PC-9 (cell line): ENCODE measurements around the gene AAR2. TPM values are rescaled to one million over a fixed set of nuclear protein-coding genes. Genes with fewer than 3 reads are reported as not detected.

Experiments
- BruUV-seq: library from RNA; stranded (reverse); fragments of 400-500 nt; replicated peaks from 2 replicates; lab custom pipeline; 2021; lab: Mats Ljungman, UMichigan
- CTCF ChIA-PET: fragments of 300-600 bp; sonication (Branson Sonifier 250); formaldehyde crosslinking; loops from one replicate; lab custom pipeline; 2022; ENCODE audit warnings: antibody characterized with exemption; lab: Charles Lee
- POLR2A ChIA-PET: fragments of 300-600 bp; sonication (Branson Sonifier 250); formaldehyde crosslinking; loops from one replicate; lab custom pipeline; 2022; ENCODE audit warnings: antibody characterized with exemption; ENCODE audit not compliant: unreplicated experiment; lab: Charles Lee
- DNase-seq, 2 experiments: peaks; one replicate each; pipeline versions ENCODE4 v3.0.0 to v3.0.0-alpha.2; 2015 to 2022; ENCODE audit warnings: mixed read lengths in 1 of 2
- H2AFZ ChIP-seq: fragments of 200-600 bp; sonication (generic); 2 replicates; pipeline ENCODE4 v1.8.1; 2017; ENCODE audit warnings: antibody characterized with exemption
- H3F3A ChIP-seq: fragments of 200-600 bp; sonication (generic); 2 replicates; pipeline ENCODE4 v1.8.1; 2017; ENCODE audit warnings: antibody characterized with exemption, mild to moderate bottlenecking, low read depth; ENCODE audit not compliant: insufficient read depth
- H3K27ac ChIP-seq: fragments of 200-600 bp; sonication (generic); 2 replicates; pipeline ENCODE4 v1.6.1; 2016; ENCODE audit warnings: mixed run types
- H3K27me3 ChIP-seq: fragments of 200-600 bp; sonication (generic); 2 replicates; pipeline ENCODE4 v1.6.1; 2016; ENCODE audit warnings: low read depth, mixed run types; ENCODE audit not compliant: insufficient read depth
- H3K36me3 ChIP-seq: fragments of 200-600 bp; sonication (generic); 2 replicates; pipeline ENCODE4 v1.6.1; 2016; ENCODE audit warnings: low read depth, mixed run types
- H3K4me1 ChIP-seq: fragments of 200-600 bp; sonication (generic); replicated peaks from 2 replicates; pipeline ENCODE4 v1.6.1; 2016; ENCODE audit warnings: mixed run types; ENCODE audit not compliant: insufficient read depth
- H3K4me2 ChIP-seq: fragments of 200-600 bp; sonication (generic); 2 replicates; pipeline ENCODE4 v1.6.1; 2017; ENCODE audit warnings: mixed run types
- H3K4me3 ChIP-seq: fragments of 200-600 bp; sonication (generic); 2 replicates; pipeline ENCODE4 v1.6.1; 2016; ENCODE audit warnings: mixed run types
- H3K79me2 ChIP-seq: fragments of 200-600 bp; sonication (generic); 2 replicates; pipeline ENCODE4 v1.6.1; 2017; ENCODE audit warnings: low read depth, mixed run types
- H3K9me2 ChIP-seq: fragments of 200-600 bp; sonication (generic); 2 replicates; pipeline ENCODE4 v1.8.1; 2017; ENCODE audit warnings: mild to moderate bottlenecking; ENCODE audit not compliant: insufficient read depth
- H3K9me3 ChIP-seq: fragments of 200-600 bp; sonication (generic); 2 replicates; pipeline ENCODE4 v1.8.1; 2016; ENCODE audit warnings: low read depth; ENCODE audit not compliant: insufficient read depth
- H4K20me1 ChIP-seq: fragments of 200-600 bp; sonication (generic); 2 replicates; pipeline ENCODE4 v1.8.1; 2017; ENCODE audit not compliant: insufficient read depth
- CTCF ChIP-seq: fragments of 200-600 bp; sonication (generic); conservative IDR thresholded peaks from 2 replicates; pipeline ENCODE4 v1.6.1; 2017; ENCODE audit warnings: mixed run types, antibody characterized with exemption, mild to moderate bottlenecking, moderate library complexity
- EZH2 ChIP-seq: fragments of 200-600 bp; sonication (generic); IDR thresholded peaks from 2 replicates; pipeline ENCODE4 v1.8.0; 2017; ENCODE audit warnings: antibody characterized with exemption, low read depth
- intact Hi-C: fragments of 100-400 bp; cut with micrococcal nuclease; formaldehyde crosslinking; loops from one replicate; pipeline ENCODE4 v1.10.0; 2022; ENCODE audit not compliant: unreplicated experiment
- total RNA-seq: library from RNA; stranded (reverse); gene quantifications from 2 replicates; pipeline ENCODE4 v1.2.3, GENCODE V29; 2021

AAR2 gene
- total RNA-seq, 1 experiment from 2014 or later: 25.7 TPM

GRCh38 chr20:36253036-36253435 is 16.8 kb downstream of the AAR2 start:
- Histone ChIP-seq H4K20me1 (peaks cover 32% of the 10 kb centered on the region), H3K4me3 (no peak overlapping the region), H3K9me2 (no peaks in the 10 kb centered on the region), H3K4me2 (no peak overlapping the region), H3F3A (no peaks in the 10 kb centered on the region), H2AFZ (no peak overlapping the region), H3K4me1 (no peaks in the 10 kb centered on the region), H3K27ac (no peak overlapping the region), H3K9me3 (no peaks in the 10 kb centered on the region), H3K36me3 (0 out of 2 replicates have a peak, but pooled peaks cover 29% of the 10 kb centered on the region), H3K27me3 (no peaks in the 10 kb centered on the region), H3K79me2 (no peaks in the 10 kb centered on the region)
- TF ChIP-seq CTCF: no peak
- TF ChIP-seq EZH2: no peak
- POLR2A ChIA-PET: no interaction called here
- no peak for DNase-seq
- CTCF ChIA-PET: interaction anchor here (0.7 kb wide), 1 partner anchor 1305 kb away, joined by 5 read pairs; no protein-coding TSS in a partner anchor
- BruUV-seq: no TSS peak
- intact Hi-C loops: no loop called here

GRCh38 chr20:36254076-36254475 is 17.8 kb downstream of the AAR2 start:
- Histone ChIP-seq H3K36me3 (0 out of 2 replicates have a peak, but pooled peaks cover 18% of the 10 kb centered on the region), H3K4me3 (no peak overlapping the region), H3K9me2 (no peaks in the 10 kb centered on the region), H3K27ac (no peak overlapping the region), H3K4me1 (no peaks in the 10 kb centered on the region), H3K27me3 (no peaks in the 10 kb centered on the region), H3K9me3 (no peaks in the 10 kb centered on the region), H3K4me2 (no peak overlapping the region), H2AFZ (no peak overlapping the region), H3K79me2 (no peaks in the 10 kb centered on the region), H4K20me1 (peaks cover 29% of the 10 kb centered on the region), H3F3A (no peaks in the 10 kb centered on the region)
- no peak for TF ChIP-seq EZH2
- BruUV-seq: no TSS peak
- CTCF ChIA-PET: no interaction called here
- no peak for DNase-seq
- POLR2A ChIA-PET: no interaction called here
- intact Hi-C loops: no loop called here

- Histone ChIP-seq H4K20me1 (peaks cover 15% of the 10 kb centered on the region), H3K27me3 (no peaks in the 10 kb centered on the region), H3F3A (no peaks in the 10 kb centered on the region), H3K4me3 (no peak overlapping the region), H3K27ac (no peak overlapping the region), H3K4me1 (no peaks in the 10 kb centered on the region), H3K9me3 (no peaks in the 10 kb centered on the region), H3K79me2 (no peaks in the 10 kb centered on the region), H2AFZ (no peak overlapping the region), H3K9me2 (no peaks in the 10 kb centered on the region), H3K4me2 (no peak overlapping the region), H3K36me3 (0 out of 2 replicates have a peak, but pooled peaks cover 5% of the 10 kb centered on the region)
- no TSS peak for BruUV-seq
- intact Hi-C loops: no loop called here
- CTCF ChIA-PET: no interaction called here
- POLR2A ChIA-PET: interaction anchor here (0.7 kb wide), 1 partner anchor 214 kb away, joined by 4 read pairs; no protein-coding TSS in a partner anchor
- TF ChIP-seq CTCF (no peak), EZH2 (no peak)
- no peak for DNase-seq
Observed at GRCh38 chr20:36255445-36255844, 19.2 kb downstream of the AAR2 start.
